Gastrocnemius medialis (tissue), 4 donors: Measurements from ENCODE around the gene DYDC1. TPM values are rescaled to one million over a fixed set of nuclear protein-coding genes. Genes with fewer than 3 reads are reported as not detected.

Experiments used
- ATAC-seq, 2 donors: fragments of 150-250 bp; one replicate each; pipeline ENCODE4 v1.9.1; 2016
- DNase-seq, 2 donors: peaks; one replicate each; pipeline ENCODE4 v3.0.0-alpha.2; 2019
- H3K27ac ChIP-seq, 4 donors: fragments of 200-600 bp; sonication (generic); 1 replicate in 1 of 4; 2 replicates in 3 of 4; pipeline ENCODE4 v1.5.1; 2016 to 2018; ENCODE audit warnings: mild to moderate bottlenecking in 2 of 4, moderate library complexity in 1 of 4
- H3K27me3 ChIP-seq, 3 donors: fragments of 200-600 bp; sonication (generic) in 2 of 3; 1 replicate in 1 of 3; 2 replicates in 2 of 3; pipeline versions ENCODE4 v1.5.1 to v1.6.0; 2016 to 2019; ENCODE audit warnings: mild to moderate bottlenecking in 1 of 3, moderate library complexity in 1 of 3
- H3K36me3 ChIP-seq, 2 donors: fragments of 200-600 bp; sonication (generic) in 1 of 2; one replicate each; pipeline ENCODE4 v1.5.1; 2017 to 2018
- H3K4me1 ChIP-seq, 2 donors: fragments of 200-600 bp; sonication (generic) in 1 of 2; one replicate each; pipeline ENCODE4 v1.5.1; 2016 to 2017; ENCODE audit warnings: mild to moderate bottlenecking in 2 of 2
- H3K4me3 ChIP-seq, 4 donors: fragments of 200-600 bp; sonication (generic) in 3 of 4; 1 replicate in 1 of 4; 2 replicates in 3 of 4; pipeline ENCODE4 v1.5.1; 2016 to 2019; ENCODE audit warnings: mild to moderate bottlenecking in 2 of 4
- H3K9me3 ChIP-seq, 3 donors: fragments of 200-600 bp; sonication (generic) in 2 of 3; 1 replicate in 1 of 3; 2 replicates in 2 of 3; pipeline ENCODE4 v1.5.1; 2016 to 2019
- CTCF ChIP-seq, 5 experiments: fragments of 450-650 bp in 3 of 5; fragments of 200-600 bp in 2 of 5; sonication (generic) in 2 of 5; IDR thresholded peaks in 4 of 5; conservative IDR thresholded peaks in 1 of 5; 1 replicate in 4 of 5; 2 replicates in 1 of 5; pipeline ENCODE4 v1.5.1; 2016 to 2019; ENCODE audit warnings: antibody characterized with exemption in 5 of 5, mild to moderate bottlenecking in 3 of 5, moderate library complexity in 3 of 5
- POLR2A ChIP-seq, 2 donors: fragments of 450-650 bp; IDR thresholded peaks; one replicate each; pipeline ENCODE4 v1.6.1; 2017; ENCODE audit warnings: antibody characterized with exemption in 2 of 2, mild to moderate bottlenecking in 2 of 2, moderate library complexity in 2 of 2
- in situ Hi-C, 4 donors: fragments of 200-750 bp; cut with MboI; loops; one replicate each; pipeline versions ENCODE4 v1.15.0 to v1.8.0; 2017; ENCODE audit warnings: low sequenced_read_pairs in 4 of 4
- intact Hi-C: fragments of 100-400 bp; cut with DNase I; formaldehyde crosslinking; loops from one replicate; pipeline ENCODE4 v1.15.1; 2023; ENCODE audit warnings: low total_unique reads
- total RNA-seq, 4 donors: library from RNA; depleted of rRNA; stranded (reverse); fragments of >200 nt; gene quantifications; one replicate each; pipeline versions ENCODE4 v1.1.0 to v1.2.3, GENCODE V29; 2016

Gene DYDC1
- total RNA-seq, 4 donors from 2014 or later = not detected

GRCh38 chr10:80289451-80290287 is 66.9 kb downstream of the DYDC1 start, which contains the start of gene MAT1A:
MAT1A (minus strand) TSS chr10:80289658; CDS start chr10:80289423, 235 bp downstream.
- Histone ChIP-seq H3K27me3 (peaks cover 0 to 4% (median 0%) of the 10 kb centered on the region in 3 donors), H3K4me1 (no peaks in the 10 kb centered on the region), H3K27ac (no peak within 1 kb of the TSS), H3K4me3 (no peak within 1 kb of the TSS), H3K36me3 (no peaks in the 10 kb centered on the region), H3K9me3 (no peaks in the 10 kb centered on the region)
- TF ChIP-seq POLR2A (IDR thresholded peaks at IDR 0.05) (no peak), CTCF (IDR thresholded peaks at IDR 0.05 in 4 of 5, conservative IDR thresholded peaks at IDR 0.05 in 1 of 5) (no peak)
- ATAC-seq (no peak), DNase-seq (peak in 1 of 2 donors; percentile 30)
- in situ Hi-C loops (no loop called here), intact Hi-C loops (no loop called here)

DNA sequence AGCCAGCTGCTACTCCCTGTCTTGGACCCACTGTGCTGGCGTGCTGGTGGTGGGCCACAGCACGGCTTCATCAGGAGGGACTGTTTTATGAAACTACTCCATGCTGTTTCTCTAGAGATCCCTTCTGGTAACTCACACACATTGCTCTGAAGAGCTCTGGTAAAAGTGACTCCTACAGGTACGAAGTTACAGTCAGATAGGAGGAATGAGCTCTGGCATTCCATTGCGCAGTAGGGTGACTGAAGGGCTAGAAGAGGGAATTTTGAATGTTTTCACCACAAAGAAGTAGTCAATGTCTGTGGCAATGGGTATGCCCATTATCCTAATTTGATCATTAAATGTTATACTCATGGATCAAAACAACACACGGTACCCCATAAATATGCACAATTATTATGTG is 67.7 kb downstream of the DYDC1 start:
- intact Hi-C loops (no loop called here), in situ Hi-C loops (no loop called here)
- no peak overlapping the region for H3K27ac ChIP-seq
- TF ChIP-seq CTCF (IDR thresholded peaks at IDR 0.05 in 4 of 5, conservative IDR thresholded peaks at IDR 0.05 in 1 of 5) (no peak), POLR2A (IDR thresholded peaks at IDR 0.05) (no peak)
- ATAC-seq (no peak), DNase-seq (no peak)
- no peaks in the 10 kb centered on the region for H3K4me1 ChIP-seq
- H3K36me3 ChIP-seq = no peaks in the 10 kb centered on the region
- no peaks in the 10 kb centered on the region for H3K9me3 ChIP-seq
- peaks cover 0 to 4% (median 0%) of the 10 kb centered on the region in 3 donors for H3K27me3 ChIP-seq
- no peak overlapping the region for H3K4me3 ChIP-seq

Other genes starting within 250 kb of the DYDC1 start
- 10 to 100 TPM in 1 of 4 donors, 1 to 10 TPM in 3; 4.6 to 16.1 (median 6.9) TPM for gene PLAC9, start 224.0 kb downstream of the DYDC1 start, total RNA-seq
- 100 to 1,000 TPM; 142 to 202 (median 173) TPM for gene ANXA11, start 151.2 kb downstream of the DYDC1 start, total RNA-seq
- gene MAT1A, start 67.1 kb downstream of the DYDC1 start, total RNA-seq = 1 to 10 TPM in 2 of 4 donors, not detected in 2; 1.3 to 1.8 TPM
- gene DYDC2, start within 50 bp of the DYDC1 start, total RNA-seq = not detected
- 10 to 100 TPM; 19.0 to 29.2 (median 22.5) TPM for gene PRXL2A, start 51.8 kb upstream of the DYDC1 start, total RNA-seq
- 10 to 100 TPM; 22.6 to 29.3 (median 26.9) TPM for gene TSPAN14, start 97.6 kb upstream of the DYDC1 start, total RNA-seq
- not detected for gene SH2D4B, start 181.1 kb upstream of the DYDC1 start, total RNA-seq